Subcutaneous adipose tissue (tissue), 4 donors: ENCODE data around the gene ZRANB2. TPM values are rescaled to one million over a fixed set of nuclear protein-coding genes. Genes with fewer than 3 reads are reported as not detected.

ENCODE experiments used
- CTCF ChIP-seq: fragments of 450-650 bp; IDR thresholded peaks from one replicate; pipeline ENCODE4 v1.5.1; 2016; ENCODE audit warnings: low read depth, mild to moderate bottlenecking, control low read depth, antibody characterized with exemption, moderate library complexity
- total RNA-seq, 4 donors: library from RNA; depleted of rRNA; stranded (reverse); fragments of >200 nt; gene quantifications; one replicate each; pipeline ENCODE4 v1.1.0, GENCODE V29; 2016

Gene ZRANB2
- total RNA-seq, 4 donors from 2014 or later: 62.5 to 97.7 (median 72.5) TPM

DNA sequence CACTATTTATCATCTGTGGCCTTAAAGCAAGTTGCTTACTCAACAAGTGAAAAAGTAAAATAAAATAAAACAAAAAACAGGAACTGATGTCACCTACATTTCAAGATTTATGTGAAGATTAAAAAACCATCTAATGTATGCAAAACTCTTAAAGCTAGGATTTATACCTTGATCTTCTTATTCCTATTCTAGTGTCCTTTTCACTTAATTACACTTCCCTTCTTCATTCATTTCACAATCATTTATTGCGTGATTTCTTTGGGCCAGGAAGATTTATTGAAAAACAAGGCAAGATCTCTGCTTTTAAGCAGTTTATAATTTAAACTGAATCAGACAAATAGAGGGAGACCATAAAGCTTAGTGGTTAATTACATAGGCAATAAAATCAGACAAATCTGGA is 51.9 kb downstream of the ZRANB2 start:
- TF ChIP-seq CTCF: no peak

DNA sequence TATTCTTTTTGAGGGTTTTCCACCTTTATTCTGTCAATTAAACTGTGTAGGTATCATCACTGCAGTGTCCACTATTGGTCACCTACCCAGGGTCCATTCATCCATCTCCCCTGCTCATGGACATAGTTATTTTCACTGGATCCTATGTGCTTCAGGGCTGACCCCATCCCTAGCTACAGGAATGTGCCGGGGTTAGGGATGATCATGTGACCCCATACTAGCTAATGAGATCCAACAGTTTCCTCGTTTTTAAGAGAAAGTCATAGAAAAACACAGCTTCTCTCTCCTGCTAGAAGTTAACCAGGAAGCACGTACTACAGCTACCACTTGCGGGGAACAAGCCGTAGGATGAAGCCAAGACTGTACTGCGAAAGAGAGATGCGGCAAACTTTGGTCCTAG is 52.8 kb downstream of the ZRANB2 start:
- no peak for TF ChIP-seq CTCF

DNA sequence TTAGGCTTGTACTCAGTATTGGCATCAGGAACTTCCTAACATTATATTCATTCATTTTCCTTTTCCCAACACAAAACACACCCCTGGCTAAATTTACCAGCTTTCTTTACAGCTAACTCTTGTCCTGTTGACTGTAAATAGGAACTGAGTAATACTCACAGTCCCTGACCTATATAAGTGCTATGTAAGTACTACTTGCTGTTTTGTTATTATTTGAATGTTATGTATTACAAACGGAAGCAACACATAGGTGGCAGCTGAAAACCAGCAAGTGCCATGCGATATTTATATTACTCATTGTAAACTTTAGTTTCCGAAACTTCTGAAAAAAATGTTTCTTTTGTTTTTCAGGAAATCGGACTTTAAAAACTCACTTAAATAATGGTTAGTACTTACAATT is 54.7 kb downstream of the ZRANB2 start:
- TF ChIP-seq CTCF: no peak

DNA sequence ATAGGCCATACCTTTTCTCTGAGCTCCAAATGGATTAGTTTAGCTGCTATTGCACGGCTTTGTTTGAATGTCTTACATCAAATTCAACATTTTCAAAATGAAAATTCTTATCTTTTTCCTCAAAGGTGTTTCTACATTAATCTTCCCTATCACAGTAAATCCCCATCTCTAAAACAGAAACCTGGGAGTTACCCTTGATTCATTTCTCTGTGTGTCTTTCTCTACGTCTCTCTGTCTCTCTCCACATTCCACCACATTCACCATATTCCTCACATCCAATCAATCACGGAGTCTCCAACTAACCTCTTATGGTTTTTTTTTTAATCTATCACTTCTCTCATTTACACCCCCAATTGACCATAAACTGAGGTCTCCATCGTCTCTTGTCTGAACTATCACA is 57.3 kb downstream of the ZRANB2 start:
- no peak for TF ChIP-seq CTCF

DNA sequence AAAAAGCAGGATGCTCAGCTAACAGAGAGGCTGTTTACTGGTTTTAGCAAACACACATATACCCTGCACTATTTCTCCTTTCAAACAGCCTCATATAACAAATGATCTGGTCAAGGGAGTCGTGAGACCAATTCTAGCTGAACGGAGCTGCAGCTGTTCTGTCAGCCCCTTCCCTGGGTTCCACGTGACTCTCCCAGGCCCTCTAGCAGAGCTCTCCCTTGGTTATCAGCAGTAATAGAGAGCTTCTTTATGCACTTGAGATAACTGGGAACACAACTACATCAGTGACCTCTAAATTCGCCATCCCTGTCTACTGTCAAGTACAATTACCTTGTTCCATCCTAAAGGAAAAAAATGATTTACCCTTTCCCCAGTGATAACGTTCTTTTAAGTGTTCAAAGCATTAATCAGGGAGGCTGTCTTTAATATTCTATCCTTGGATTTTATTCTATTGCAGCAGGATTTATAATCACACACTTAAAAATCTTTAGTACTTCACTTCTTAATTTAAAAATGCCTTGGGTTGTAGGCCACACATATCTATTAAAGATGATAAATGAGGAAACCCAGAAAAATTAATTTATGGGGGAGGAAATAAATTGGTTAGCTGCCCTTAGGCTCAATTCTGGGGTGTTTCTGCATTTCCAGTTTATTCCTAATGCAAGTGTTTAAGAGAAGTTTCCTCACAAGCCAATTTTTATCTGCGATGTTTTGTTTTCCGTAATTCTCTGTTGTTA is 61.4 kb downstream of the ZRANB2 start:
- no peak for TF ChIP-seq CTCF

GRCh38 chr1:71018791-71019190 is 62.0 kb downstream of the ZRANB2 start:
- TF ChIP-seq CTCF: no peak

- no peak for TF ChIP-seq CTCF
These were observed 65.1 kb downstream of the ZRANB2 start for GRCh38 chr1:71015745-71016144.
